BE2C (cell line): ENCODE results near the gene CDC42SE2.
"Not testable (repeated sequence)": the region's sequence is repeated elsewhere in the genome, so short reads cannot be mapped to it uniquely, and the experiment has no call there.

Source experiments
- DNase-seq: peaks from one replicate; pipeline ENCODE4 v3.0.0-alpha.2; 2020
- H3K27me3 ChIP-seq: fragments of 250-450 bp; sonication (Bioruptor Pico); 2 replicates; pipeline ENCODE4 v1.5.1; 2020; ENCODE audit warnings: mild to moderate bottlenecking
- H3K36me3 ChIP-seq: fragments of 250-450 bp; sonication (Bioruptor Pico); 2 replicates; pipeline ENCODE4 v1.5.1; 2020; ENCODE audit warnings: mild to moderate bottlenecking
- H3K4me1 ChIP-seq: fragments of 250-450 bp; sonication (Bioruptor Pico); 2 replicates; pipeline ENCODE4 v1.5.1; 2020
- H3K4me3 ChIP-seq: 2 replicates; pipeline ENCODE4 v1.5.1; 2011; ENCODE audit warnings: low read depth, low read length
- H3K9me3 ChIP-seq: fragments of 250-450 bp; sonication (Bioruptor Pico); 2 replicates; pipeline ENCODE4 v1.5.1; 2020
- CTCF ChIP-seq: IDR thresholded peaks from 2 replicates; pipeline ENCODE4 v1.5.1; 2012; ENCODE audit warnings: mild to moderate bottlenecking, low read depth, low read length

CDC42SE2 gene

GRCh38 chr5:131277447-131277846 is 13.6 kb downstream of the CDC42SE2 start:
- no peak for DNase-seq
- no peaks in the 10 kb centered on the region for H3K9me3 ChIP-seq
- no peaks in the 10 kb centered on the region for H3K27me3 ChIP-seq
- H3K4me3 ChIP-seq, result no peak overlapping the region
- no peaks in the 10 kb centered on the region for H3K36me3 ChIP-seq
- H3K4me1 ChIP-seq, result no peaks in the 10 kb centered on the region
- TF ChIP-seq CTCF, result no peak

GRCh38 chr5:131277875-131278740 is 14.3 kb downstream of the CDC42SE2 start:
- DNase-seq, result no peak
- no peak for TF ChIP-seq CTCF

GRCh38 chr5:131278741-131279124 is 14.9 kb downstream of the CDC42SE2 start:
- not testable (repeated sequence) for H3K4me1 ChIP-seq, H3K36me3 ChIP-seq, H3K27me3 ChIP-seq, H3K4me3 ChIP-seq, DNase-seq, H3K9me3 ChIP-seq

More at GRCh38 chr5:131277875-131278740, 14.3 kb downstream of the CDC42SE2 start:
- no peaks in the 10 kb centered on the region for H3K4me1 ChIP-seq
- H3K9me3 ChIP-seq, result no peaks in the 10 kb centered on the region
- H3K4me3 ChIP-seq, result no peak overlapping the region
- no peaks in the 10 kb centered on the region for H3K27me3 ChIP-seq
- no peaks in the 10 kb centered on the region for H3K36me3 ChIP-seq

- Histone ChIP-seq H3K9me3 (no peaks in the 10 kb centered on the region), H3K27me3 (no peaks in the 10 kb centered on the region), H3K36me3 (no peaks in the 10 kb centered on the region), H3K4me1 (no peaks in the 10 kb centered on the region), H3K4me3 (no peak overlapping the region)
- no peak for DNase-seq
- no peak for TF ChIP-seq CTCF
Observed at GRCh38 chr5:131279204-131279603, 15.4 kb downstream of the CDC42SE2 start.

GRCh38 chr5:131280417-131280816 is 16.6 kb downstream of the CDC42SE2 start:
- H3K36me3 ChIP-seq, result no peaks in the 10 kb centered on the region
- H3K9me3 ChIP-seq, result no peaks in the 10 kb centered on the region; the same call in 1 of the 2 replicates
- no peaks in the 10 kb centered on the region for H3K27me3 ChIP-seq
- DNase-seq, result no peak
- TF ChIP-seq CTCF, result no peak
- H3K4me3 ChIP-seq, result no peak overlapping the region
- H3K4me1 ChIP-seq, result no peaks in the 10 kb centered on the region

- H3K9me3 ChIP-seq, result no peaks in the 10 kb centered on the region; the same call in 1 of the 2 replicates
- H3K4me3 ChIP-seq, result no peak overlapping the region
- no peaks in the 10 kb centered on the region for H3K27me3 ChIP-seq
- TF ChIP-seq CTCF, result no peak
- no peak for DNase-seq
- no peaks in the 10 kb centered on the region for H3K36me3 ChIP-seq
- H3K4me1 ChIP-seq, result no peaks in the 10 kb centered on the region
Observed at GRCh38 chr5:131281133-131281867, 17.4 kb downstream of the CDC42SE2 start.
